ENCODE results near the gene PLD6.

- no peak for TF ChIP-seq TAF1 (IDR thresholded peaks at IDR 0.05; ENCODE audit: low read depth, low read length)
- TF ChIP-seq POLR2A (IDR thresholded peaks at IDR 0.05; ENCODE audit: low read depth, low read length), result no peak
- no peak for TF ChIP-seq POLR2AphosphoS5 (IDR thresholded peaks at IDR 0.05; ENCODE audit: low read depth, low read length)
Observed at GRCh38 chr17:17216776-17217175, 10.6 kb upstream of the PLD6 start.
